Astrocyte (in vitro differentiated cells and primary cell): ENCODE results near the gene TTBK2. TPM values are rescaled to one million over a fixed set of nuclear protein-coding genes. Genes with fewer than 3 reads are reported as not detected.

Source experiments
- DNase-seq: peaks from one replicate; pipeline ENCODE4 v3.0.0-alpha.2; 2010; ENCODE audit warnings: low read depth
- FAIRE-seq: peaks from 2 replicates; lab custom pipeline; 2011; peaks lifted over from hg19 to GRCh38; lab: Jason Lieb, UNC
- H2AFZ ChIP-seq: 2 replicates; pipeline ENCODE4 v1.6.0; 2012; ENCODE audit warnings: low read depth, low read length, inconsistent platforms
- H3K27ac ChIP-seq: 2 replicates; pipeline ENCODE4 v1.5.1; 2011; ENCODE audit warnings: low read depth, low read length, inconsistent platforms
- H3K27me3 ChIP-seq: 2 replicates; pipeline ENCODE4 v1.6.0; 2011; ENCODE audit warnings: low read length, inconsistent platforms; ENCODE audit not compliant: insufficient read depth
- H3K36me3 ChIP-seq: 2 replicates; pipeline ENCODE4 v1.5.1; 2011; ENCODE audit warnings: low read length, inconsistent platforms; ENCODE audit not compliant: insufficient read depth
- H3K4me1 ChIP-seq: 2 replicates; pipeline ENCODE4 v1.5.1; 2011; ENCODE audit warnings: low read length, inconsistent platforms; ENCODE audit not compliant: insufficient read depth
- H3K4me2 ChIP-seq: 2 replicates; pipeline ENCODE4 v1.6.0; 2012; ENCODE audit warnings: low read length, inconsistent platforms
- H3K4me3 ChIP-seq: 2 replicates; pipeline ENCODE4 v1.5.1; 2011; ENCODE audit warnings: low read depth, mild to moderate bottlenecking, low read length, inconsistent platforms; ENCODE audit not compliant: insufficient read depth
- H3K79me2 ChIP-seq: 2 replicates; pipeline ENCODE4 v1.6.0; 2012; ENCODE audit warnings: mild to moderate bottlenecking, low read length, inconsistent platforms; ENCODE audit not compliant: insufficient read depth
- H3K9ac ChIP-seq: 2 replicates; pipeline ENCODE4 v1.6.0; 2012; ENCODE audit warnings: mild to moderate bottlenecking, low read length, inconsistent platforms
- H3K9me3 ChIP-seq: 2 replicates; pipeline ENCODE4 v1.5.1; 2012; ENCODE audit warnings: low read depth, mild to moderate bottlenecking, low read length, inconsistent platforms; ENCODE audit not compliant: insufficient read depth
- H4K20me1 ChIP-seq: 2 replicates; pipeline ENCODE4 v1.6.0; 2012; ENCODE audit warnings: low read length, inconsistent platforms; ENCODE audit not compliant: insufficient read depth
- H3K27ac Mint-ChIP-seq: one replicate; pipeline ENCODE4 v1.8.0; 2021; ENCODE audit warnings: mild to moderate bottlenecking, mixed read lengths; ENCODE audit not compliant: unreplicated experiment
- H3K27me3 Mint-ChIP-seq: one replicate; pipeline ENCODE4 v1.8.0; 2021; ENCODE audit warnings: low read depth, mixed read lengths; ENCODE audit not compliant: unreplicated experiment
- H3K36me3 Mint-ChIP-seq: one replicate; pipeline ENCODE4 v1.8.0; 2021; ENCODE audit warnings: low read depth, mixed read lengths; ENCODE audit not compliant: unreplicated experiment
- H3K4me1 Mint-ChIP-seq: one replicate; pipeline ENCODE4 v1.8.0; 2021; ENCODE audit warnings: low read depth, mixed read lengths; ENCODE audit not compliant: unreplicated experiment
- H3K4me3 Mint-ChIP-seq: one replicate; pipeline ENCODE4 v1.8.0; 2021; ENCODE audit warnings: mild to moderate bottlenecking, moderate library complexity, mixed read lengths; ENCODE audit not compliant: unreplicated experiment
- H3K9me3 Mint-ChIP-seq: one replicate; pipeline ENCODE4 v1.8.0; 2021; ENCODE audit warnings: mild to moderate bottlenecking, mixed read lengths; ENCODE audit not compliant: unreplicated experiment
- EZH2 ChIP-seq: IDR thresholded peaks from 2 replicates; pipeline ENCODE4 v1.6.1; 2012; ENCODE audit warnings: mild to moderate bottlenecking, low read length, inconsistent platforms; ENCODE audit not compliant: insufficient read depth
- total RNA-seq: library from RNA; stranded (reverse); gene quantifications from 2 replicates; pipeline ENCODE4 v1.2.1, GENCODE V29; 2021
- TF ChIP-seq, protein P1 (sequence below): IDR thresholded peaks from 2 replicates; pipeline ENCODE4 v1.5.1; 2011; ENCODE audit warnings: low read depth, mild to moderate bottlenecking, inconsistent platforms, low read length, moderate library complexity; ENCODE audit not compliant: insufficient read depth

Gene TTBK2
- total RNA-seq, 1 donor from 2014 or later, result 14.8 TPM

DNA sequence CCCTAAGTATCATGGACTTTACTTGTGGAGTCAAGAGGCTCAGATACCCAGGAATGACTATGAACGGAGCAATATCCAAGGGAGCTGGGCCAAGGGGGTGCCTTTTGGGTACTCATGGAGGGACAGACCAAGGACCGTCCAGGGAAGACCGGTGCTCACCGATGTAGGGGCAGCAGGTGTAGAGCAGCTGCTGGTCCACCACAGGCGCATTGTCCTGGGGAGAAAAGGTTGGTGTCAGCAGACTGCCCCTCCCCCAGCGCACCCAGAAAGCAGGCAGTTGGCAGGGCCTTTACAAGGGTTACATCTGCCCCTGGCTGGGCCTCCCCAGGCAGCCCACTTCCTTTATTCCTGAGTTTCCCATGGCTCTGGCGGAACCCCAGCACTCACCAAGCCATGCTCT is 191.2 kb downstream of the TTBK2 start:
- Histone ChIP-seq H3K36me3 (peaks cover 38% of the 10 kb centered on the region), H3K4me1 (no peaks in the 10 kb centered on the region), H4K20me1 (peaks cover 14% of the 10 kb centered on the region), H3K9ac (no peak overlapping the region), H3K4me2 (no peak overlapping the region), H3K79me2 (no peaks in the 10 kb centered on the region), H2AFZ (no peak overlapping the region), H3K4me3 (no peak overlapping the region), H3K27ac (no peak overlapping the region), H3K9me3 (no peaks in the 10 kb centered on the region), H3K27me3 (no peaks in the 10 kb centered on the region)
- Mint-ChIP-seq H3K27ac (no peak overlapping the region), H3K27me3 (no peaks in the 10 kb centered on the region), H3K36me3 (peaks cover 24% of the 10 kb centered on the region), H3K4me1 (no peaks in the 10 kb centered on the region), H3K4me3 (no peak overlapping the region), H3K9me3 (peaks cover 1% of the 10 kb centered on the region)
- no peak for FAIRE-seq
- TF ChIP-seq, protein P1, sequence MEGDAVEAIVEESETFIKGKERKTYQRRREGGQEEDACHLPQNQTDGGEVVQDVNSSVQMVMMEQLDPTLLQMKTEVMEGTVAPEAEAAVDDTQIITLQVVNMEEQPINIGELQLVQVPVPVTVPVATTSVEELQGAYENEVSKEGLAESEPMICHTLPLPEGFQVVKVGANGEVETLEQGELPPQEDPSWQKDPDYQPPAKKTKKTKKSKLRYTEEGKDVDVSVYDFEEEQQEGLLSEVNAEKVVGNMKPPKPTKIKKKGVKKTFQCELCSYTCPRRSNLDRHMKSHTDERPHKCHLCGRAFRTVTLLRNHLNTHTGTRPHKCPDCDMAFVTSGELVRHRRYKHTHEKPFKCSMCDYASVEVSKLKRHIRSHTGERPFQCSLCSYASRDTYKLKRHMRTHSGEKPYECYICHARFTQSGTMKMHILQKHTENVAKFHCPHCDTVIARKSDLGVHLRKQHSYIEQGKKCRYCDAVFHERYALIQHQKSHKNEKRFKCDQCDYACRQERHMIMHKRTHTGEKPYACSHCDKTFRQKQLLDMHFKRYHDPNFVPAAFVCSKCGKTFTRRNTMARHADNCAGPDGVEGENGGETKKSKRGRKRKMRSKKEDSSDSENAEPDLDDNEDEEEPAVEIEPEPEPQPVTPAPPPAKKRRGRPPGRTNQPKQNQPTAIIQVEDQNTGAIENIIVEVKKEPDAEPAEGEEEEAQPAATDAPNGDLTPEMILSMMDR, result no peak
- no peak for DNase-seq

DNA sequence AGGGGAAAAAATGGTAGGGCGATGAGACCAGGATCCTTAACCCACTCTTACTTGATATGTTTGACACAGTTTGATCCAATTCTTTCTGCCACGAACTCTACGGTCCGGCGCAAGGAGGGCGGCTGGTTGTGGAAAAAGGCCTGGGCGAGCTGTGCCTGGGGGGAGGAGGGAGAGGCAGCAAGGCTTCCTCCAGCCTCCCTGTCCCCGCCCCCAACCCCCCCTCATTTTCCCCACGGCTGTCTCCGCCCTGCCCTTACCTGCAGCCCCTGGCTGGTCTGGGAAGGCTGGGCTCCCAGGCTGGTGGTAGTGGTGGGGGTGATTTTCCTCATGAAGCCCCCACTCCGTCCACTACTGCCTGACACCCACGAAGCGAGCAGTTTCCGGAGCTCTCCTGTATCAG is 191.6 kb downstream of the TTBK2 start:
- DNase-seq, result no peak
- TF ChIP-seq, protein P1, result no peak
- no peak for TF ChIP-seq EZH2
- H3K4me1 ChIP-seq, result no peaks in the 10 kb centered on the region
- Mint-ChIP-seq H3K27ac (no peak overlapping the region), H3K36me3 (peaks cover 24% of the 10 kb centered on the region), H3K4me3 (no peak overlapping the region), H3K27me3 (no peaks in the 10 kb centered on the region), H3K9me3 (peaks cover 1% of the 10 kb centered on the region), H3K4me1 (no peaks in the 10 kb centered on the region)
- no peak overlapping the region for H2AFZ ChIP-seq
- no peaks in the 10 kb centered on the region for H3K9me3 ChIP-seq
- FAIRE-seq, result no peak
- H3K79me2 ChIP-seq, result no peaks in the 10 kb centered on the region
- H3K4me2 ChIP-seq, result no peak overlapping the region
- H3K27me3 ChIP-seq, result no peaks in the 10 kb centered on the region
- no peak overlapping the region for H3K4me3 ChIP-seq
- H3K36me3 ChIP-seq, result peaks cover 38% of the 10 kb centered on the region
- peaks cover 10% of the 10 kb centered on the region for H4K20me1 ChIP-seq
- H3K27ac ChIP-seq, result no peak overlapping the region
- H3K9ac ChIP-seq, result no peak overlapping the region

- Mint-ChIP-seq H3K4me1 (no peaks in the 10 kb centered on the region), H3K4me3 (no peak overlapping the region), H3K27ac (no peak overlapping the region), H3K27me3 (no peaks in the 10 kb centered on the region), H3K9me3 (peaks cover 1% of the 10 kb centered on the region), H3K36me3 (peaks cover 24% of the 10 kb centered on the region)
- TF ChIP-seq EZH2, result no peak
- TF ChIP-seq, protein P1, result no peak
- no peak overlapping the region for H3K27ac ChIP-seq
- no peak overlapping the region for H2AFZ ChIP-seq
- no peak overlapping the region for H3K9ac ChIP-seq
- no peaks in the 10 kb centered on the region for H3K27me3 ChIP-seq
- peaks cover 10% of the 10 kb centered on the region for H4K20me1 ChIP-seq
- DNase-seq, result no peak
- no peaks in the 10 kb centered on the region for H3K4me1 ChIP-seq
- no peaks in the 10 kb centered on the region for H3K9me3 ChIP-seq
- H3K4me3 ChIP-seq, result no peak overlapping the region
- H3K36me3 ChIP-seq, result peaks cover 39% of the 10 kb centered on the region
- H3K79me2 ChIP-seq, result no peaks in the 10 kb centered on the region
- FAIRE-seq, result no peak
- H3K4me2 ChIP-seq, result no peak overlapping the region
Observed at GRCh38 chr15:42728560-42728959, 192.0 kb downstream of the TTBK2 start.
